ENCODE measurements around the gene LIPM.

- TF ChIP-seq CTCF (IDR thresholded peaks at IDR 0.05) (no peak), POLR2A (IDR thresholded peaks at IDR 0.05) (no peak)
These were observed 29.8 kb downstream of the LIPM start for GRCh38 chr10:88832376-88832775.

Data from transverse colon (tissue), 3 donors.